A549 (cell line): Measurements from ENCODE around the gene INSL4. TPM values are rescaled to one million over a fixed set of nuclear protein-coding genes. Genes with fewer than 3 reads are reported as not detected.

Experiments used
- ATAC-seq, 2 experiments: fragments of 200-7000 bp in 1 of 2; fragments of >200 bp in 1 of 2; cut with Nextera tagmentation in 1 of 2; cut with Tn5 transposase in 1 of 2; 3 replicates each; pipeline versions ENCODE4 v1.8.0 to v1.9.1; 2018 to 2020; ENCODE audit warnings: mild to moderate bottlenecking in 1 of 2, moderate library complexity in 1 of 2
- CTCF ChIA-PET: fragments of 300-600 bp; sonication (Branson Sonifier 250); formaldehyde crosslinking; extraction: SDS; loops from one replicate; lab custom pipeline; 2021; ENCODE audit warnings: antibody characterized with exemption, inconsistent platforms; lab: Yijun Ruan, JAX
- POLR2A ChIA-PET: fragments of 350-600 bp; formaldehyde crosslinking; extraction: SDS; loops from one replicate; lab custom pipeline; 2021; ENCODE audit warnings: antibody characterized with exemption, inconsistent platforms; lab: Yijun Ruan, JAX
- DNase-seq, 2 experiments: peaks; one replicate each; pipeline versions ENCODE4 v3.0.0 to v3.0.0-alpha.2; 2011 to 2016; ENCODE audit warnings: low read depth in 1 of 2, low spot score in 1 of 2
- FAIRE-seq: peaks from 2 replicates; lab custom pipeline; 2011; peaks lifted over from hg19 to GRCh38; lab: Jason Lieb, UNC
- H3K27ac ChIP-seq, 2 experiments: fragments of >200 bp; sonication (Bioruptor Twin); formaldehyde crosslinking; 3 replicates each; pipeline ENCODE4 v1.5.1; 2016 to 2017
- H3K4me1 ChIP-seq: fragments of >200 bp; sonication (Bioruptor Twin); formaldehyde crosslinking; 3 replicates; pipeline ENCODE4 v1.6.1; 2016
- H3K4me2 ChIP-seq: fragments of >200 bp; sonication (Bioruptor Twin); formaldehyde crosslinking; 3 replicates; pipeline ENCODE4 v1.6.1; 2016
- H3K4me3 ChIP-seq: fragments of >200 bp; sonication (Bioruptor Twin); formaldehyde crosslinking; 3 replicates; pipeline ENCODE4 v1.5.1; 2016
- H3K9me3 ChIP-seq: fragments of >200 bp; sonication (Bioruptor Twin); formaldehyde crosslinking; 3 replicates; pipeline ENCODE4 v1.6.1; 2016
- ATOH8 ChIP-seq: fragments of 250-450 bp; sonication (Bioruptor Pico); IDR thresholded peaks from 2 replicates; pipeline ENCODE4 v1.5.0; 2020; ENCODE audit warnings: low read depth, mild to moderate bottlenecking, moderate library complexity
- CBX8 ChIP-seq: fragments of 200-600 bp; sonication (generic); IDR thresholded peaks from 2 replicates; pipeline ENCODE4 v1.6.1; 2016
- CEBPB ChIP-seq, 2 experiments: fragments of >200 bp in 1 of 2; sonication (Bioruptor Twin) in 1 of 2; formaldehyde crosslinking in 1 of 2; IDR thresholded peaks; 2 replicates each; pipeline ENCODE4 v1.6.1; 2012 to 2016
- CHD2 ChIP-seq: fragments of 150-350 bp; IDR thresholded peaks from 2 replicates; pipeline ENCODE4 v1.6.1; 2014; ENCODE audit warnings: low read length; ENCODE audit not compliant: partially characterized antibody
- CTCF ChIP-seq: fragments of >200 bp; sonication (Bioruptor Twin); formaldehyde crosslinking; IDR thresholded peaks from 3 replicates; pipeline ENCODE4 v1.5.1; 2016
- EHMT2 ChIP-seq: fragments of 200-600 bp; sonication (generic); IDR thresholded peaks from 2 replicates; pipeline ENCODE4 v1.6.1; 2016; ENCODE audit warnings: antibody characterized with exemption, low read depth, mild to moderate bottlenecking, moderate library complexity
- EP300 ChIP-seq, 2 experiments: fragments of >200 bp; sonication (Bioruptor Twin); formaldehyde crosslinking; IDR thresholded peaks; 2 replicates in 1 of 2; 3 replicates in 1 of 2; pipeline ENCODE4 v1.6.1; 2016 to 2017
- ESRRA ChIP-seq: fragments of 150-350 bp; IDR thresholded peaks from 2 replicates; pipeline ENCODE4 v1.6.1; 2014; ENCODE audit warnings: mild to moderate bottlenecking, low read length, borderline replicate concordance
- FOXS1 ChIP-seq: fragments of 250-450 bp; sonication (Bioruptor Pico); IDR thresholded peaks from 2 replicates; pipeline ENCODE4 v1.5.0; 2020; ENCODE audit warnings: mild to moderate bottlenecking, moderate library complexity
- GATA3 ChIP-seq: IDR thresholded peaks from 2 replicates; pipeline ENCODE4 v1.6.1; 2012; ENCODE audit warnings: borderline replicate concordance
- HOXA7 ChIP-seq: fragments of 250-450 bp; sonication (Bioruptor Pico); IDR thresholded peaks from 2 replicates; pipeline ENCODE4 v1.5.0; 2020; ENCODE audit warnings: mild to moderate bottlenecking, moderate library complexity
- HOXB5 ChIP-seq: fragments of 250-450 bp; sonication (Bioruptor Pico); IDR thresholded peaks from 2 replicates; pipeline ENCODE4 v1.5.0; 2020; ENCODE audit warnings: mild to moderate bottlenecking, moderate library complexity
- KDM1A ChIP-seq: fragments of 200-600 bp; sonication (generic); IDR thresholded peaks from 2 replicates; pipeline ENCODE4 v1.6.1; 2016; ENCODE audit warnings: low read depth, mild to moderate bottlenecking
- KDM5A ChIP-seq: fragments of 200-600 bp; sonication (generic); IDR thresholded peaks from 2 replicates; pipeline ENCODE4 v1.6.1; 2016; ENCODE audit warnings: antibody characterized with exemption, mild to moderate bottlenecking
- NFE2L2 ChIP-seq: fragments of 150-350 bp; conservative IDR thresholded peaks from 2 replicates; pipeline ENCODE4 v1.6.1; 2014; ENCODE audit warnings: low read length
- NPAS2 ChIP-seq: fragments of 250-450 bp; sonication (Bioruptor Pico); IDR thresholded peaks from 2 replicates; pipeline ENCODE4 v1.8.0; 2022; ENCODE audit warnings: mild to moderate bottlenecking, moderate library complexity, borderline replicate concordance
- NR3C1 ChIP-seq: fragments of >200 bp; sonication (Bioruptor Twin); formaldehyde crosslinking; IDR thresholded peaks from 3 replicates; pipeline ENCODE4 v1.6.1; 2017
- PHF8 ChIP-seq: fragments of 200-600 bp; sonication (generic); IDR thresholded peaks from 2 replicates; pipeline ENCODE4 v1.6.1; 2016; ENCODE audit warnings: low read depth, mild to moderate bottlenecking, antibody characterized with exemption, moderate library complexity, borderline replicate concordance
- RAD21 ChIP-seq, 2 experiments: fragments of >200 bp in 1 of 2; sonication (Bioruptor Twin) in 1 of 2; formaldehyde crosslinking in 1 of 2; IDR thresholded peaks in 1 of 2; conservative IDR thresholded peaks in 1 of 2; 2 replicates in 1 of 2; 3 replicates in 1 of 2; pipeline ENCODE4 v1.6.1; 2012 to 2018; ENCODE audit warnings: inconsistent platforms in 1 of 2
- RFX5 ChIP-seq: fragments of 450-650 bp; IDR thresholded peaks from 2 replicates; pipeline ENCODE4 v1.7.1; 2014; ENCODE audit warnings: antibody characterized with exemption, mild to moderate bottlenecking, moderate library complexity
- SMC3 ChIP-seq: fragments of >200 bp; sonication (Bioruptor Twin); formaldehyde crosslinking; IDR thresholded peaks from 3 replicates; pipeline ENCODE4 v1.6.1; 2018; ENCODE audit warnings: inconsistent platforms
- TFCP2L1 ChIP-seq: fragments of 250-450 bp; sonication (Bioruptor Pico); IDR thresholded peaks from 2 replicates; pipeline ENCODE4 v1.5.0; 2021; ENCODE audit warnings: mild to moderate bottlenecking
- ZFP36 ChIP-seq: fragments of 450-650 bp; IDR thresholded peaks from 2 replicates; pipeline ENCODE4 v1.6.1; 2014; ENCODE audit warnings: borderline replicate concordance; ENCODE audit not compliant: partially characterized antibody
- ZNF302 ChIP-seq: fragments of 250-450 bp; sonication (Bioruptor Pico); IDR thresholded peaks from 2 replicates; pipeline ENCODE4 v1.9.0; 2021; ENCODE audit warnings: inconsistent platforms, mild to moderate bottlenecking, moderate library complexity
- ZSCAN20 ChIP-seq: fragments of 250-450 bp; sonication (Bioruptor Pico); IDR thresholded peaks from 2 replicates; pipeline ENCODE4 v1.8.0; 2022; ENCODE audit warnings: mild to moderate bottlenecking, moderate library complexity
- WGBS: methylation state at CpG from one replicate; pipeline ENCODE4 v1.1.6; 2017; ENCODE audit errors: missing lambda C conversion rate; 5-methylcytosine and 5-hydroxymethylcytosine counted together
- polyA plus RNA-seq, 4 experiments: library from polyadenylated mRNA; depleted of rRNA in 3 of 4; stranded (reverse); fragments of >200 nt; fragmentation: RNase III in 1 of 4; extraction: RNeasy Plus Mini Kit Qiagen cat#74134 plus additional on column Dnase treatment in 1 of 4; gene quantifications; 2 replicates in 3 of 4; 3 replicates in 1 of 4; pipeline ENCODE4 v1.2.3, GENCODE V29; 2011 to 2017
- TF ChIP-seq, protein P1 (sequence below): fragments of 450-650 bp; IDR thresholded peaks from 2 replicates; pipeline ENCODE4 v1.6.1; 2014; ENCODE audit warnings: antibody characterized with exemption
- TF ChIP-seq, protein P2 (sequence below): IDR thresholded peaks from 2 replicates; pipeline ENCODE4 v1.6.1; 2012; ENCODE audit warnings: low read depth, borderline replicate concordance

The INSL4 gene
- polyA plus RNA-seq, 2 of the 4 experiments (the other 2 are of a cell fraction) = 12.1 to 54.0 TPM

DNA sequence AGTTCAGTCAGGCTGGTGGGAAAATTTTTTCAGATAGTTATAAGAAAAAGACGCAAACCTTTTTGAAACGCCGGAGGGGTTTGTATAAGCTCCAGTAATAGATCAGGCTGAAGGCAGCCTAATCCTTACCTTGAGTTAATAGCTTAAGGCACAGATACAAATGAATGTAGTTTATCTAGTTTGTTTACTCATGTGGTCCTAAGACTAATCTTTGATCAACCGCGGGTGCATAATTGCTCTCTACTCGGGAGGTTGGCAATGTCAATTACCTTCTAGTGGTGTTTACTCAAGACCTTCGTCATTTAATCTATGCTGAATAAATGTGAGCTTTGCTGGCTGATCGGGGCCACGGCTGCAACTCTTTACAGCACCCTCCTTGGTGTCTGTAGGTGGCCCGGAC is 665 bp upstream of the INSL4 start:
- ATAC-seq (peak; percentile 33 to 64; a peak in 4 of 6 replicates), DNase-seq (peak in 1 of 2 experiments; percentile 78), FAIRE-seq (peak; percentile 56)
- CTCF ChIA-PET = interaction anchor here (0.9 to 1.7 kb wide), 2 partner anchors 44 to 360 kb away, joined by 3 to 6 read pairs; no protein-coding TSS in a partner anchor
- peak overlapping the region; percentile 86 for H3K4me2 ChIP-seq
- 2% methylated on average over 10 of the region's 10 CpGs for WGBS
- peak in 1 of 2 experiments; percentile 53; a peak in 3 of 5 replicates for TF ChIP-seq EP300 (IDR thresholded peaks at IDR 0.05)
- TF ChIP-seq ZNF302 = no peak
- no peak for TF ChIP-seq KDM5A
- peak; percentile 28; the same call in 1 of the 2 replicates for TF ChIP-seq GATA3
- TF ChIP-seq CEBPB (IDR thresholded peaks at IDR 0.05) = 0 out of 4 replicates have a peak, but pooled peaks of 1 of the 2 experiments have one; percentile 10
- peaks cover 22% of the 10 kb centered on the region for H3K4me1 ChIP-seq
- H3K27ac ChIP-seq = peak overlapping the region; percentile 78 to 89
- POLR2A ChIA-PET = interaction anchor here (2.2 kb wide), 1 partner anchor 207 kb away, joined by 13 read pairs; the partner anchor contains the start of gene PLGRKT
- H3K4me3 ChIP-seq = peak overlapping the region; percentile 37
- no peaks in the 10 kb centered on the region for H3K9me3 ChIP-seq

- TF ChIP-seq CEBPB (IDR thresholded peaks at IDR 0.05) (no peak), CBX8 (no peak), ATOH8 (no peak), EP300 (IDR thresholded peaks at IDR 0.05) (no peak), CTCF (peak; percentile 65), NR3C1 (no peak), NPAS2 (CRISPR knock-in tag) (no peak), SMC3 (peak; percentile 79), RAD21 (conservative IDR thresholded peaks at IDR 0.05 in 1 of 2, IDR thresholded peaks at IDR 0.05 in 1 of 2) (peak; percentile 54 to 63)
- TF ChIP-seq, protein P1, sequence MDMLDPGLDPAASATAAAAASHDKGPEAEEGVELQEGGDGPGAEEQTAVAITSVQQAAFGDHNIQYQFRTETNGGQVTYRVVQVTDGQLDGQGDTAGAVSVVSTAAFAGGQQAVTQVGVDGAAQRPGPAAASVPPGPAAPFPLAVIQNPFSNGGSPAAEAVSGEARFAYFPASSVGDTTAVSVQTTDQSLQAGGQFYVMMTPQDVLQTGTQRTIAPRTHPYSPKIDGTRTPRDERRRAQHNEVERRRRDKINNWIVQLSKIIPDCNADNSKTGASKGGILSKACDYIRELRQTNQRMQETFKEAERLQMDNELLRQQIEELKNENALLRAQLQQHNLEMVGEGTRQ = no peak
- TF ChIP-seq, protein P2, sequence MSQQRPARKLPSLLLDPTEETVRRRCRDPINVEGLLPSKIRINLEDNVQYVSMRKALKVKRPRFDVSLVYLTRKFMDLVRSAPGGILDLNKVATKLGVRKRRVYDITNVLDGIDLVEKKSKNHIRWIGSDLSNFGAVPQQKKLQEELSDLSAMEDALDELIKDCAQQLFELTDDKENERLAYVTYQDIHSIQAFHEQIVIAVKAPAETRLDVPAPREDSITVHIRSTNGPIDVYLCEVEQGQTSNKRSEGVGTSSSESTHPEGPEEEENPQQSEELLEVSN = no peak
- TF ChIP-seq, all 56 proteins: peak for 3
- Histone ChIP-seq H3K27ac (no peak overlapping the region), H3K9me3 (no peaks in the 10 kb centered on the region), H3K4me3 (no peak overlapping the region), H3K4me2 (peak overlapping the region; percentile 19; the same call in 1 of the 3 replicates), H3K4me1 (peaks cover 2% of the 10 kb centered on the region; the same call in 1 of the 3 replicates)
- ChIA-PET CTCF (interaction anchor here (0.7 to 1.9 kb wide), 15 partner anchors 11 to 501 kb away, joined by 3 to 24 read pairs (median 3); partner anchors contain the start of gene INSL6), POLR2A (interaction anchor here (0.9 kb wide), 1 partner anchor 32 kb away, joined by 3 read pairs; the partner anchor contains the start of gene INSL4)
- ATAC-seq (peak; percentile 89 to 94), FAIRE-seq (no peak), DNase-seq (peak; percentile 22 to 60)
- WGBS = 15% methylated on average over 5 of the region's 5 CpGs
Observed at GRCh38 chr9:5263351-5264218, 32.4 kb downstream of the INSL4 start.

GRCh38 chr9:5264219-5264595 is 33.0 kb downstream of the INSL4 start:
- Histone ChIP-seq H3K27ac (no peak overlapping the region), H3K9me3 (no peaks in the 10 kb centered on the region), H3K4me2 (0 out of 3 replicates have a peak overlapping the region, but pooled peaks have one; percentile 19), H3K4me1 (peaks cover 9% of the 10 kb centered on the region; the same call in 2 of the 3 replicates), H3K4me3 (no peak overlapping the region)
- FAIRE-seq (no peak), DNase-seq (no peak), ATAC-seq (no peak)
- ChIA-PET CTCF (interaction anchor here (0.7 to 1.9 kb wide), 12 partner anchors 10 to 502 kb away, joined by 3 to 24 read pairs (median 4); partner anchors contain the start of gene INSL6), POLR2A (interaction anchor here (0.9 kb wide), 1 partner anchor 33 kb away, joined by 3 read pairs; the partner anchor contains the start of gene INSL4)
- TF ChIP-seq, protein P1 = no peak
- TF ChIP-seq ZFP36 = no peak
- no peak for TF ChIP-seq ZSCAN20 (CRISPR knock-in tag)
- TF ChIP-seq NFE2L2 = no peak
- no peak for TF ChIP-seq HOXB5
- TF ChIP-seq FOXS1 (CRISPR knock-in tag) = no peak
- TF ChIP-seq HOXA7 (CRISPR knock-in tag) = no peak
- no peak for TF ChIP-seq CHD2
- no peak for TF ChIP-seq KDM1A
- no peak for TF ChIP-seq EP300 (IDR thresholded peaks at IDR 0.05)
- TF ChIP-seq ESRRA = no peak
- no peak for TF ChIP-seq TFCP2L1 (CRISPR knock-in tag)
- TF ChIP-seq EHMT2 = no peak
- TF ChIP-seq RFX5 = no peak
- TF ChIP-seq PHF8 = no peak
